LNCAP (cell line): Measurements from ENCODE around the gene SPINK7.

Experiments used
- TF ChIP-seq, protein P1 (sequence below): fragments of 450-650 bp; IDR thresholded peaks from 2 replicates; pipeline ENCODE4 v1.5.1; 2017; ENCODE audit warnings: mild to moderate bottlenecking

The SPINK7 gene

GRCh38 chr5:148342371-148343045 lies 30.3 kb downstream of the SPINK7 start:
- TF ChIP-seq, protein P1, sequence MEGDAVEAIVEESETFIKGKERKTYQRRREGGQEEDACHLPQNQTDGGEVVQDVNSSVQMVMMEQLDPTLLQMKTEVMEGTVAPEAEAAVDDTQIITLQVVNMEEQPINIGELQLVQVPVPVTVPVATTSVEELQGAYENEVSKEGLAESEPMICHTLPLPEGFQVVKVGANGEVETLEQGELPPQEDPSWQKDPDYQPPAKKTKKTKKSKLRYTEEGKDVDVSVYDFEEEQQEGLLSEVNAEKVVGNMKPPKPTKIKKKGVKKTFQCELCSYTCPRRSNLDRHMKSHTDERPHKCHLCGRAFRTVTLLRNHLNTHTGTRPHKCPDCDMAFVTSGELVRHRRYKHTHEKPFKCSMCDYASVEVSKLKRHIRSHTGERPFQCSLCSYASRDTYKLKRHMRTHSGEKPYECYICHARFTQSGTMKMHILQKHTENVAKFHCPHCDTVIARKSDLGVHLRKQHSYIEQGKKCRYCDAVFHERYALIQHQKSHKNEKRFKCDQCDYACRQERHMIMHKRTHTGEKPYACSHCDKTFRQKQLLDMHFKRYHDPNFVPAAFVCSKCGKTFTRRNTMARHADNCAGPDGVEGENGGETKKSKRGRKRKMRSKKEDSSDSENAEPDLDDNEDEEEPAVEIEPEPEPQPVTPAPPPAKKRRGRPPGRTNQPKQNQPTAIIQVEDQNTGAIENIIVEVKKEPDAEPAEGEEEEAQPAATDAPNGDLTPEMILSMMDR = no peak

DNA sequence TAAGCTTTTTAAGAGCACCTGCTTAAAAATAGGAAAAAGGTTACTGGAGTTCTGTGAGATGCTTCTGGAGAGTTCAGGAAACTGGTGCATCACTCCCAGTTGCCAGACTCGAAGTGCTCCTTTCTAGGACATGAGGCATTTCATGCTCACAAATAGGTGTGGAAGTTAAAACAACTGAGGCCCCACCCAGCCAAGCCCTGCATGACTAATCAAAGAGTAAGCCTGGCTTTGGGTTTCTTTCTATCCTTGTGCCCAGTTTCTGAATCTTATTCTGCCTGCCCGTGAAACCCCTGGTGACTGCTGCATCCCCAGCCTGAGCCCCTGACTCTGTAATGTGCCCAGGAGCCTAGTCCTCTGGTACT lies 30.8 kb downstream of the SPINK7 start:
- TF ChIP-seq, protein P1 = no peak

- TF ChIP-seq, protein P1 = no peak
Measured at GRCh38 chr5:148343603-148344487, 31.6 kb downstream of the SPINK7 start.

GRCh38 chr5:148347706-148348105 lies 35.5 kb downstream of the SPINK7 start:
- TF ChIP-seq, protein P1 = no peak

DNA sequence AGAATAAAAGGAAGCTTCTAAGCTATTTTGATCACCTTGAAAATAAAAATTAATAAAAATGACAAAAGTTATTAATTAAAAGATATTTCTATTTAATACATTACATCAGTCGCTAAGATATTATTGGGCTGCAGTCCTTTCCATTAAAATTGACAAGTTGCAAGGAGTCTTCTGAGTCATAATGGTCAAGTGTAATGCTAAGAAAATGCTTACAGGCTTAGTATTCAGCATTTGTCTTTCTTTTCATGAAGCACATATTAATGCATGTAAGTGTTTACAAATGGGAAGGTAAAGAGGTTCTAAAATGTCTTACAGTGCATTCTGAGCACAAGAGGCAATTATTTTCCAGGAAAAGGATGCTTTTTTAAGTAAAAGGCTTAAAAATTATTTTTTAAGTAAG lies 40.5 kb downstream of the SPINK7 start:
- TF ChIP-seq, protein P1 = no peak

- TF ChIP-seq, protein P1 = no peak
Measured at GRCh38 chr5:148353634-148354033, 41.4 kb downstream of the SPINK7 start.

GRCh38 chr5:148364343-148364742 lies 52.1 kb downstream of the SPINK7 start:
- TF ChIP-seq, protein P1 = no peak
